ENCODE data around the gene HNRNPD.

GRCh38 chr4:82381235-82381634, 7.4 kb upstream of the HNRNPD start:
- TF ChIP-seq CTCF (IDR thresholded peaks at IDR 0.05), result no peak
- TF ChIP-seq EP300 (IDR thresholded peaks at IDR 0.05), result no peak
- TF ChIP-seq POLR2A (IDR thresholded peaks at IDR 0.05), result no peak
- TF ChIP-seq POLR2AphosphoS5 (IDR thresholded peaks at IDR 0.05), result no peak

All from suprapubic skin (tissue), 4 donors.